BE2C (cell line): ENCODE measurements around the gene PRKCH.

Source experiments
- DNase-seq: peaks from one replicate; pipeline ENCODE4 v3.0.0-alpha.2; 2020
- H3K27me3 ChIP-seq: fragments of 250-450 bp; sonication (Bioruptor Pico); 2 replicates; pipeline ENCODE4 v1.5.1; 2020; ENCODE audit warnings: mild to moderate bottlenecking
- H3K36me3 ChIP-seq: fragments of 250-450 bp; sonication (Bioruptor Pico); 2 replicates; pipeline ENCODE4 v1.5.1; 2020; ENCODE audit warnings: mild to moderate bottlenecking
- H3K4me1 ChIP-seq: fragments of 250-450 bp; sonication (Bioruptor Pico); 2 replicates; pipeline ENCODE4 v1.5.1; 2020
- H3K4me3 ChIP-seq: 2 replicates; pipeline ENCODE4 v1.5.1; 2011; ENCODE audit warnings: low read depth, low read length
- H3K9me3 ChIP-seq: fragments of 250-450 bp; sonication (Bioruptor Pico); 2 replicates; pipeline ENCODE4 v1.5.1; 2020
- TF ChIP-seq, protein P1 (sequence below): IDR thresholded peaks from 2 replicates; pipeline ENCODE4 v1.5.1; 2012; ENCODE audit warnings: mild to moderate bottlenecking, low read depth, low read length

PRKCH gene

DNA sequence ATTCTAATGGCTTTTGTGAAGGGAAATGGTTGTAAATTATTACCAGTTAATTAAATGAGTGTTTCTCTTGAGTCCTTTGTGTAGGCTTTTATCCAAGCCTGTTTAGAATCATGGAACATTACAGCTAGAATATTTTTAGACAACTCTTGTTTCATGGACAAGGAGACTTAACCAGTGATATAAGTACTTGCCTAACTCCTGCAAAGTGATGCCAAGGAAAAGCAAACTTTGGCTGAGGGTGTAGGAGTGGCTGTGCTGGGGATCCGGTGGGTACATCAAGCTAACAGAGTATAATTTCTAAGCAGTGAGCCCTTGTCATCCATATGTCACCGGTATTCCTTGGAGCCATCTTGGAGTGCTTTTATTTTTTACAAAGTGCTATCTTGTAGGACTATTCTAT, 61.5 kb downstream of the PRKCH start:
- H3K36me3 ChIP-seq: no peaks in the 10 kb centered on the region
- no peaks in the 10 kb centered on the region for H3K9me3 ChIP-seq
- peaks cover 35% of the 10 kb centered on the region for H3K27me3 ChIP-seq
- H3K4me1 ChIP-seq: no peaks in the 10 kb centered on the region
- TF ChIP-seq, protein P1, sequence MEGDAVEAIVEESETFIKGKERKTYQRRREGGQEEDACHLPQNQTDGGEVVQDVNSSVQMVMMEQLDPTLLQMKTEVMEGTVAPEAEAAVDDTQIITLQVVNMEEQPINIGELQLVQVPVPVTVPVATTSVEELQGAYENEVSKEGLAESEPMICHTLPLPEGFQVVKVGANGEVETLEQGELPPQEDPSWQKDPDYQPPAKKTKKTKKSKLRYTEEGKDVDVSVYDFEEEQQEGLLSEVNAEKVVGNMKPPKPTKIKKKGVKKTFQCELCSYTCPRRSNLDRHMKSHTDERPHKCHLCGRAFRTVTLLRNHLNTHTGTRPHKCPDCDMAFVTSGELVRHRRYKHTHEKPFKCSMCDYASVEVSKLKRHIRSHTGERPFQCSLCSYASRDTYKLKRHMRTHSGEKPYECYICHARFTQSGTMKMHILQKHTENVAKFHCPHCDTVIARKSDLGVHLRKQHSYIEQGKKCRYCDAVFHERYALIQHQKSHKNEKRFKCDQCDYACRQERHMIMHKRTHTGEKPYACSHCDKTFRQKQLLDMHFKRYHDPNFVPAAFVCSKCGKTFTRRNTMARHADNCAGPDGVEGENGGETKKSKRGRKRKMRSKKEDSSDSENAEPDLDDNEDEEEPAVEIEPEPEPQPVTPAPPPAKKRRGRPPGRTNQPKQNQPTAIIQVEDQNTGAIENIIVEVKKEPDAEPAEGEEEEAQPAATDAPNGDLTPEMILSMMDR: no peak
- no peak for DNase-seq
- no peak overlapping the region for H3K4me3 ChIP-seq

DNA sequence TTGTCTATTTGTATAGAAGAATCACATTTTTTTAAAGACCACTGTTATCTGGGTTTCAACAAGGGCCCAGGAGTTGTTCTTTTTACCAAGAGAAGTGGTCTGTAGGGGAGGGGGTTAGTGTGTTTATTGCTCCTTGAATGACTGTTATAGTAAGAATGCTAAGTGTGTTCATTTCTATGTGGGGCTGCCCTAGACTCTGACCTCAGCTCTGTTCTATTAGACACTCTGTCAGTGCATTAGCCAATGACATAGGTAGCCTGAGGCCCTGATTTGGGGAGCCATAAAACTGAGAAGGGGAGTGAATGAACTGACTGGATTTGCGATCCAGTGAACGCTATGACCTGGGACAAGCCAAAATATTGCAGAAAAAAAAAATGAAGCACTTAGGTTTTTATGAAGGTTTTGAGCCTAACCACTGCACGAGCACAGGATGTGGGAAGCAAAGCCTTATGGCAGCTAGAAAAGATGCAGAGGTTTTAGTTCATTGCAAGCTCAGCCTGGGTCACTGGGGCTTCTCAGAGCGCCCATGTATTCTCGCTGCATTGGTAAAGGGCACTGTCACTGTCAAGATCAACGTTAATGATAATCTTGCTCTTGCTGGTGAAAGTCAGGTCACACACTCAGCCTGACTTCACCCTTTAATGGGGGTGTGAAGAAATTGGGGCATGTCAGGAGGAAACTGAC, 63.8 kb downstream of the PRKCH start:
- Histone ChIP-seq H3K36me3 (no peaks in the 10 kb centered on the region), H3K4me1 (no peaks in the 10 kb centered on the region), H3K4me3 (no peak overlapping the region), H3K9me3 (no peaks in the 10 kb centered on the region), H3K27me3 (peaks cover 34% of the 10 kb centered on the region)
- TF ChIP-seq, protein P1: no peak
- no peak for DNase-seq

DNA sequence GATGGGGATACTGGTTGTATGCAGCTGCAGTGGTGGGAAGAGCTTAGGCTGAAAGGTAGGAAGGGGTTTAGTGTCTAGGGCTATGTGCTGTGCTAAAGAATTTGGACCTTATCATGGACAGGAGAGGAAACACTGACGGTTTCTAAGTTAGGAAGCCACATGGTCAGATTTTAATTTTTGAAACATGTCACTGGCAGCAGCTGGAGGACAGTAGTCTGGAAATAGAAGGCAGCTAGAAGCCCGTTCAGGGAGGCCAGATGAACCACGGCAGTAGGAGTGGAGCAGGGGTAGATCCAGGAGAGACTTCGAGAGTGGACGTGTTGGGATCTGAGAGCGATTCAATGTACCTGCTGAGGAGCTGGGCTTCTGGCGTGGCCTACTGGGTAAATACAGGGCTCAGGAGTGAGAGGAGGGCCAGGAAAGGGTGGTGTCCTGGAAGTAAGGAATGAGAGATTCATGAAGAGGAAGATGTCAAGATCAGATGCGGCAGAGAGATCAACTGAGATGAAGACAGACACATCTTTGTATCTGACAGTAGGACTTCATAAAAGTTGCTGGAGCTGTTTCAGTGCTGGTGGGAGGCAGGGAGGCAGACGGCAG, 64.9 kb downstream of the PRKCH start:
- H3K4me1 ChIP-seq: no peaks in the 10 kb centered on the region
- no peaks in the 10 kb centered on the region for H3K9me3 ChIP-seq
- H3K36me3 ChIP-seq: no peaks in the 10 kb centered on the region
- TF ChIP-seq, protein P1: no peak
- H3K27me3 ChIP-seq: peaks cover 34% of the 10 kb centered on the region
- no peak for DNase-seq
- H3K4me3 ChIP-seq: no peak overlapping the region

DNA sequence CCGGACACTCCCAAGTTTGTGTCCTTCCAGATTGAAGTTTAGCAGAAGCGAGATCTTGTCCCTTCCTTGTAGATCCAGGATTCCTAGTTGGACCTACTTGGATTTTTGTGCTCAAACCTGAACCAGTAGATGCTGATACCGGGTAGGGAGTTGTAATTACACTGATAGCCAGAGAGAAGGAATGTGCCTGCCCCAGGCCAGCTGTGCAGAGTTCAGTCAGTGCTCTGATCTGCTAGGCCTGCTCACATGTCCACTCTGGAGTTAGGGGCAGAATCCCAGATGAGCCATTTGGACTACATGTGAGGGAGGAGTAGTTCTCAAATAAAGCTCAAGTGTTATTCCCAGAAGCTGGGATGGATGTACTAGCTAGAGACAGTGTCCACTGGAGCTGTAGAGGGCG, 65.7 kb downstream of the PRKCH start:
- Histone ChIP-seq H3K27me3 (peaks cover 34% of the 10 kb centered on the region), H3K9me3 (no peaks in the 10 kb centered on the region), H3K36me3 (no peaks in the 10 kb centered on the region), H3K4me3 (no peak overlapping the region), H3K4me1 (no peaks in the 10 kb centered on the region)
- TF ChIP-seq, protein P1: no peak
- no peak for DNase-seq

DNA sequence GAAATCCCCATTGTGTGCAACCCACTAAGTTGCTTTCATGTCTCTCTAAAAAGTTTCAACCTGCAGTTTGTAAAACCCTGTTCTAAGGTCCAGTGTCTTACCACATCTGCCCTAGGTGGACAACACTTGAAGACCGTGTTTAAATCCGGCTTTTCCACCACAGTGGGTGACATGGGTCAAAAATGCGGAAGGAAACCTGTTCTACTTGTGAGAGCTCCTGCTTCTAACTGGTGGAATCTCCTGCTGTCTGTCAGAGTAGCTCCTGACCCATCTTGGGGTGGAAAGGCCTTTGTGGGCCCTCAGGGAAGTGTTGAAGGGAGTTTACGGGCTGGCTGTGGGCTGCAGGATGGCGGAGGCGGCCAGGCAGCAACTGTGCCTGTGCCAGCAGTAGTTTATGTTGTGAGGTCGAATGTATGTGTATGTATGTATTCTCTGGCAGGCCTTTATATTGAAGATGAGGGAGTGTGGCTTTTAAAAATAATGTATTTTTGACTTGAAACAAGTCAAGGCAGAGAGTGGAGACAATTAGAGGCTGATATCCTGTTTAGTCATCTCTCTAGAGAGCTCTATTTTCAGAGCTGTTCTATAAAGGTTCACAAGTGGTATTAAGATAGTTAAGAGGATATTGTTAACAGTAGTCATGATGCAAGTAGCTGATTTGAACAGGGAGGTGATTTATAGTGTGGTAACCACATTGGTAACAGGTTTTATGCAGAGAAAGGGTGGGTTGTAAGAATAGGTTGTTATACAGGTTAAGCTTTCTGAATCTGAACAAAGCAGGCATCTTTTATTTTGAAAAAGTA, 67.0 kb downstream of the PRKCH start:
- no peak for DNase-seq
- Histone ChIP-seq H3K4me1 (no peaks in the 10 kb centered on the region), H3K9me3 (no peaks in the 10 kb centered on the region), H3K27me3 (peaks cover 34% of the 10 kb centered on the region), H3K4me3 (no peak overlapping the region), H3K36me3 (no peaks in the 10 kb centered on the region)
- TF ChIP-seq, protein P1: no peak
